Dedifferentiated amniotic fluid mesenchymal stem cell (primary cell): ENCODE measurements around the gene DDX10.

Experiments
- DNase-seq: peaks from one replicate; pipeline ENCODE4 v3.0.0-alpha.2; 2016; ENCODE audit errors: extremely low spot score

DDX10 gene

GRCh38 chr11:108938604-108939003 is 273.7 kb downstream of the DDX10 start:
- no peak for DNase-seq

- DNase-seq = no peak
Observed at GRCh38 chr11:108939135-108939534, 274.3 kb downstream of the DDX10 start.

- DNase-seq = no peak
Observed at GRCh38 chr11:108943853-108944252, 279.0 kb downstream of the DDX10 start.

GRCh38 chr11:108944471-108945178 is 279.8 kb downstream of the DDX10 start:
- DNase-seq = no peak

GRCh38 chr11:108945341-108945740 is 280.5 kb downstream of the DDX10 start:
- DNase-seq = no peak

GRCh38 chr11:108947654-108948570 is 283.0 kb downstream of the DDX10 start:
- DNase-seq = no peak

GRCh38 chr11:108958368-108959104 is 293.7 kb downstream of the DDX10 start:
- peak; percentile 44 for DNase-seq

- DNase-seq = no peak
Observed at GRCh38 chr11:108959105-108959761, 294.4 kb downstream of the DDX10 start.

GRCh38 chr11:108959874-108960273 is 295.0 kb downstream of the DDX10 start:
- DNase-seq = no peak

GRCh38 chr11:108960501-108960900 is 295.6 kb downstream of the DDX10 start:
- no peak for DNase-seq

GRCh38 chr11:108961095-108961494 is 296.2 kb downstream of the DDX10 start:
- no peak for DNase-seq

GRCh38 chr11:108963118-108963517 is 298.2 kb downstream of the DDX10 start:
- no peak for DNase-seq

GRCh38 chr11:108965306-108966001 is 300.6 kb downstream of the DDX10 start:
- no peak for DNase-seq

GRCh38 chr11:108966206-108966605 is 301.3 kb downstream of the DDX10 start:
- no peak for DNase-seq

GRCh38 chr11:108966978-108967377 is 302.1 kb downstream of the DDX10 start:
- no peak for DNase-seq

- DNase-seq = peak; percentile 67
Observed at GRCh38 chr11:108967571-108967970, 302.7 kb downstream of the DDX10 start.

GRCh38 chr11:108970221-108970991 is 305.5 kb downstream of the DDX10 start:
- DNase-seq = no peak

GRCh38 chr11:108973402-108974162 is 308.7 kb downstream of the DDX10 start:
- DNase-seq = peak; percentile 49

GRCh38 chr11:108975026-108975425 is 310.2 kb downstream of the DDX10 start:
- no peak for DNase-seq
